NCI-H510A treated with DMSO at 0.1 percent for 48 hours (cell line): ENCODE results near the gene ARHGAP10.
A peak's percentile ranks its signal among the peaks of the same experiment; 100 is the strongest.

Experiments
- DNase-seq: peaks from one replicate; lab custom pipeline; 2025; lab: John Stamatoyannopoulos, UW

The ARHGAP10 gene

GRCh38 chr4:147950261-147950660 lies 218.4 kb downstream of the ARHGAP10 start:
- DNase-seq = no peak

GRCh38 chr4:147950841-147951240 lies 219.0 kb downstream of the ARHGAP10 start:
- no peak for DNase-seq

GRCh38 chr4:147954850-147955249 lies 223.0 kb downstream of the ARHGAP10 start:
- DNase-seq = no peak

- DNase-seq = no peak
Observed at GRCh38 chr4:147955827-147956558, 224.1 kb downstream of the ARHGAP10 start.

- DNase-seq = no peak
Observed at GRCh38 chr4:147957446-147957845, 225.6 kb downstream of the ARHGAP10 start.

GRCh38 chr4:147958057-147958456 lies 226.2 kb downstream of the ARHGAP10 start:
- DNase-seq = no peak

- no peak for DNase-seq
Observed at GRCh38 chr4:147958489-147959065, 226.7 kb downstream of the ARHGAP10 start.

- DNase-seq = no peak
Observed at GRCh38 chr4:147960971-147961370, 229.1 kb downstream of the ARHGAP10 start.

GRCh38 chr4:147963839-147964238 lies 232.0 kb downstream of the ARHGAP10 start:
- no peak for DNase-seq

- no peak for DNase-seq
Observed at GRCh38 chr4:147964266-147964880, 232.5 kb downstream of the ARHGAP10 start.

- no peak for DNase-seq
Observed at GRCh38 chr4:147965056-147965455, 233.2 kb downstream of the ARHGAP10 start.

GRCh38 chr4:147965873-147966272 lies 234.0 kb downstream of the ARHGAP10 start:
- no peak for DNase-seq

- DNase-seq = no peak
Observed at GRCh38 chr4:147968641-147969040, 236.8 kb downstream of the ARHGAP10 start.

GRCh38 chr4:147969573-147970385 lies 237.9 kb downstream of the ARHGAP10 start:
- no peak for DNase-seq

- DNase-seq = no peak
Observed at GRCh38 chr4:147971116-147971515, 239.2 kb downstream of the ARHGAP10 start.

- no peak for DNase-seq
Observed at GRCh38 chr4:147975325-147975724, 243.4 kb downstream of the ARHGAP10 start.

- no peak for DNase-seq
Observed at GRCh38 chr4:147975933-147976928, 244.3 kb downstream of the ARHGAP10 start.

- DNase-seq = no peak
Observed at GRCh38 chr4:147980586-147980985, 248.7 kb downstream of the ARHGAP10 start.

- no peak for DNase-seq
Observed at GRCh38 chr4:147981305-147981704, 249.4 kb downstream of the ARHGAP10 start.

- peak; percentile 5 for DNase-seq
Observed at GRCh38 chr4:147984065-147984777, 252.3 kb downstream of the ARHGAP10 start.

GRCh38 chr4:147984778-147985138 lies 252.9 kb downstream of the ARHGAP10 start:
- DNase-seq = no peak
